Effector memory CD4-positive, alpha-beta T cell (primary cell): ENCODE data around the gene STMND1.

Experiments
- DNase-seq, 3 donors: peaks; one replicate each; pipeline ENCODE4 v3.0.0-alpha.2; 2020
- H3K27ac ChIP-seq: 2 replicates; pipeline ENCODE4 v1.7.0; 2013; ENCODE audit warnings: mild to moderate bottlenecking, low read length, moderate library complexity; ENCODE audit not compliant: insufficient read depth, poor library complexity, severe bottlenecking
- H3K27me3 ChIP-seq: replicated peaks from 2 replicates; pipeline ENCODE4 v1.7.0; 2013; ENCODE audit warnings: mild to moderate bottlenecking, low read length; ENCODE audit not compliant: insufficient read depth, control insufficient read depth, poor library complexity, severe bottlenecking
- H3K36me3 ChIP-seq: 2 replicates; pipeline ENCODE4 v1.7.0; 2013; ENCODE audit warnings: mild to moderate bottlenecking, low read length, moderate library complexity; ENCODE audit not compliant: control insufficient read depth, insufficient read depth
- H3K4me1 ChIP-seq: 2 replicates; pipeline ENCODE4 v1.7.0; 2013; ENCODE audit warnings: low read length, mild to moderate bottlenecking; ENCODE audit not compliant: control insufficient read depth, insufficient read depth, poor library complexity, severe bottlenecking
- H3K4me3 ChIP-seq: 2 replicates; pipeline ENCODE4 v1.7.0; 2013; ENCODE audit warnings: low read length, low read depth, mild to moderate bottlenecking; ENCODE audit not compliant: insufficient read depth, poor library complexity, severe bottlenecking
- H3K9me3 ChIP-seq: 2 replicates; pipeline ENCODE4 v1.7.0; 2013; ENCODE audit warnings: mild to moderate bottlenecking, low read length, moderate library complexity; ENCODE audit not compliant: control insufficient read depth

STMND1 gene

GRCh38 chr6:17178326-17178725 lies 76.5 kb downstream of the STMND1 start:
- no peak for DNase-seq
- H3K4me3 ChIP-seq = no peak overlapping the region
- no peaks in the 10 kb centered on the region for H3K4me1 ChIP-seq
- no peaks in the 10 kb centered on the region for H3K36me3 ChIP-seq
- H3K27ac ChIP-seq = no peak overlapping the region
- H3K9me3 ChIP-seq = no peaks in the 10 kb centered on the region
- no peaks in the 10 kb centered on the region for H3K27me3 ChIP-seq

- Histone ChIP-seq H3K9me3 (no peaks in the 10 kb centered on the region), H3K36me3 (no peaks in the 10 kb centered on the region), H3K4me1 (no peaks in the 10 kb centered on the region), H3K27me3 (no peaks in the 10 kb centered on the region), H3K27ac (no peak overlapping the region), H3K4me3 (no peak overlapping the region)
- DNase-seq = no peak
Observed at GRCh38 chr6:17178754-17179529, 77.1 kb downstream of the STMND1 start.

GRCh38 chr6:17179530-17180073 lies 77.8 kb downstream of the STMND1 start:
- DNase-seq = no peak
- H3K4me3 ChIP-seq = no peak overlapping the region
- no peaks in the 10 kb centered on the region for H3K27me3 ChIP-seq
- no peak overlapping the region for H3K27ac ChIP-seq
- H3K4me1 ChIP-seq = no peaks in the 10 kb centered on the region
- H3K36me3 ChIP-seq = no peaks in the 10 kb centered on the region
- H3K9me3 ChIP-seq = no peaks in the 10 kb centered on the region
